ENCODE data around the gene MACC1.

The MACC1 gene

GRCh38 chr7:20164425-20165145 lies 52.6 kb downstream of the MACC1 start:
- FAIRE-seq: peak; percentile 80
- TF ChIP-seq POLR2A (IDR thresholded peaks at IDR 0.05; ENCODE audit: low read depth, low read length): no peak
- DNase-seq (ENCODE audit: insufficient read length, low spot score): no peak

- FAIRE-seq (peak; percentile 78), DNase-seq (ENCODE audit: insufficient read length, low spot score) (no peak)
- no peak for TF ChIP-seq POLR2A (IDR thresholded peaks at IDR 0.05; ENCODE audit: low read depth, low read length)
Measured at GRCh38 chr7:20162665-20163064, 54.5 kb downstream of the MACC1 start.

GRCh38 chr7:20159226-20159747 lies 57.9 kb downstream of the MACC1 start:
- FAIRE-seq: peak; percentile 66
- no peak for DNase-seq (ENCODE audit: insufficient read length, low spot score)
- TF ChIP-seq POLR2A (IDR thresholded peaks at IDR 0.05; ENCODE audit: low read depth, low read length): no peak

GRCh38 chr7:20158684-20159083 lies 58.5 kb downstream of the MACC1 start:
- TF ChIP-seq POLR2A (IDR thresholded peaks at IDR 0.05; ENCODE audit: low read depth, low read length): no peak
- FAIRE-seq: peak; percentile 57
- no peak for DNase-seq (ENCODE audit: insufficient read length, low spot score)

- DNase-seq (ENCODE audit: insufficient read length, low spot score) (no peak), FAIRE-seq (no peak)
- TF ChIP-seq POLR2A (IDR thresholded peaks at IDR 0.05; ENCODE audit: low read depth, low read length): no peak
Measured at GRCh38 chr7:20157456-20157855, 59.7 kb downstream of the MACC1 start.

GRCh38 chr7:20153999-20154398 lies 63.2 kb downstream of the MACC1 start:
- no peak for TF ChIP-seq POLR2A (IDR thresholded peaks at IDR 0.05; ENCODE audit: low read depth, low read length)
- DNase-seq (ENCODE audit: insufficient read length, low spot score) (no peak), FAIRE-seq (peak; percentile 89)

GRCh38 chr7:20153567-20153966 lies 63.6 kb downstream of the MACC1 start:
- FAIRE-seq (no peak), DNase-seq (ENCODE audit: insufficient read length, low spot score) (no peak)
- no peak for TF ChIP-seq POLR2A (IDR thresholded peaks at IDR 0.05; ENCODE audit: low read depth, low read length)

GRCh38 chr7:20152511-20152910 lies 64.7 kb downstream of the MACC1 start:
- no peak for TF ChIP-seq POLR2A (IDR thresholded peaks at IDR 0.05; ENCODE audit: low read depth, low read length)
- FAIRE-seq: no peak
- DNase-seq (ENCODE audit: insufficient read length, low spot score): no peak

GRCh38 chr7:20151708-20152456 lies 65.3 kb downstream of the MACC1 start:
- TF ChIP-seq POLR2A (IDR thresholded peaks at IDR 0.05; ENCODE audit: low read depth, low read length): no peak
- DNase-seq (ENCODE audit: insufficient read length, low spot score) (no peak), FAIRE-seq (peak; percentile 82)

- no peak for TF ChIP-seq POLR2A (IDR thresholded peaks at IDR 0.05; ENCODE audit: low read depth, low read length)
- no peak for FAIRE-seq
Measured at GRCh38 chr7:20146451-20146850, 70.7 kb downstream of the MACC1 start.

GRCh38 chr7:20144801-20145200 lies 72.4 kb downstream of the MACC1 start:
- FAIRE-seq: peak; percentile 50
- TF ChIP-seq POLR2A (IDR thresholded peaks at IDR 0.05; ENCODE audit: low read depth, low read length): no peak
- DNase-seq (ENCODE audit: insufficient read length, low spot score): no peak

More at GRCh38 chr7:20146451-20146850, 70.7 kb downstream of the MACC1 start:
- no peak for DNase-seq (ENCODE audit: insufficient read length, low spot score)

GRCh38 chr7:20141666-20142065 lies 75.5 kb downstream of the MACC1 start:
- TF ChIP-seq POLR2A (IDR thresholded peaks at IDR 0.05; ENCODE audit: low read depth, low read length): no peak
- FAIRE-seq (peak; percentile 60), DNase-seq (ENCODE audit: insufficient read length, low spot score) (no peak)

GRCh38 chr7:20141002-20141345 lies 76.2 kb downstream of the MACC1 start:
- DNase-seq (ENCODE audit: insufficient read length, low spot score) (no peak), FAIRE-seq (no peak)
- no peak for TF ChIP-seq POLR2A (IDR thresholded peaks at IDR 0.05; ENCODE audit: low read depth, low read length)

- no peak for DNase-seq (ENCODE audit: insufficient read length, low spot score)
- TF ChIP-seq POLR2A (IDR thresholded peaks at IDR 0.05; ENCODE audit: low read depth, low read length): no peak
- FAIRE-seq: peak; percentile 68
Measured at GRCh38 chr7:20140291-20141001, 76.7 kb downstream of the MACC1 start.

Measured in H54 (cell line).